ENCODE measurements around the gene GNAI2. TPM values are rescaled to one million over a fixed set of nuclear protein-coding genes. Genes with fewer than 3 reads are reported as not detected.

GNAI2 gene
- total RNA-seq, 4 donors from 2014 or later = 69.6 to 322 (median 74.8) TPM

GRCh38 chr3:50195501-50196252, 40.3 kb upstream of the GNAI2 start:
- H3K4me3 ChIP-seq = no peak overlapping the region
- WGBS, 2 donors (ENCODE audit: low coverage in 1 of 2) = 68% methylated on average over 4 of the region's 4 CpGs; no CpG with 5 or more reads in 1 of the 2 donors
- H3K27me3 ChIP-seq = peaks cover 66% of the 10 kb centered on the region
- peaks cover 0 to 20% (median 15%) of the 10 kb centered on the region in 4 donors for H3K4me1 ChIP-seq
- H3K27ac ChIP-seq = no peak overlapping the region
- H3K9me3 ChIP-seq = no peaks in the 10 kb centered on the region
- in situ Hi-C loops (cut with MboI; ENCODE audit: low pct_ligation_motif_present in 1 of 4, low pct_unique_long_range_greater_than_20kb in 1 of 4, low sequenced_read_pairs in 3 of 4) = loop anchor here in 1 of 4 donors (10.0 kb wide), 1 partner anchor 71 kb away; no protein-coding TSS in a partner anchor
- no peaks in the 10 kb centered on the region for H3K36me3 ChIP-seq
- no peak for DNase-seq
- no peak for TF ChIP-seq POLR2A (IDR thresholded peaks at IDR 0.05)
- no peak for TF ChIP-seq EP300 (IDR thresholded peaks at IDR 0.05; ENCODE audit: low read depth)
- TF ChIP-seq CTCF (IDR thresholded peaks at IDR 0.05) = no peak
- TF ChIP-seq POLR2AphosphoS5 (IDR thresholded peaks at IDR 0.05) = no peak
- intact Hi-C loops (cut with DNase I; ENCODE audit: low total_unique reads) = loop anchor here (2.0 kb wide), 1 partner anchor 29 kb away; no protein-coding TSS in a partner anchor

GRCh38 chr3:50196253-50196801, 39.7 kb upstream of the GNAI2 start:
- intact Hi-C loops (cut with DNase I; ENCODE audit: low total_unique reads) = no loop called here

GRCh38 chr3:50201573-50202315, 34.3 kb upstream of the GNAI2 start:
- in situ Hi-C loops (cut with MboI; ENCODE audit: low pct_ligation_motif_present in 1 of 4, low pct_unique_long_range_greater_than_20kb in 1 of 4, low sequenced_read_pairs in 3 of 4) = no loop called here
- H3K4me1 ChIP-seq = peaks cover 10 to 14% (median 12%) of the 10 kb centered on the region in 4 donors
- peaks cover 90% of the 10 kb centered on the region for H3K27me3 ChIP-seq
- no peaks in the 10 kb centered on the region for H3K36me3 ChIP-seq
- no peak overlapping the region for H3K4me3 ChIP-seq
- H3K27ac ChIP-seq = no peak overlapping the region
- no peak for DNase-seq
- intact Hi-C loops (cut with DNase I; ENCODE audit: low total_unique reads) = no loop called here
- 86% methylated on average over 10 of the region's 10 CpGs; no CpG with 5 or more reads in 1 of the 2 donors for WGBS, 2 donors (ENCODE audit: low coverage in 1 of 2)
- no peak for TF ChIP-seq POLR2AphosphoS5 (IDR thresholded peaks at IDR 0.05)
- TF ChIP-seq CTCF (IDR thresholded peaks at IDR 0.05) = no peak
- TF ChIP-seq POLR2A (IDR thresholded peaks at IDR 0.05) = no peak
- TF ChIP-seq EP300 (IDR thresholded peaks at IDR 0.05; ENCODE audit: low read depth) = no peak
- no peaks in the 10 kb centered on the region for H3K9me3 ChIP-seq

More at GRCh38 chr3:50196253-50196801, 39.7 kb upstream of the GNAI2 start:
- 75 to 78% methylated on average over 2 to 6 of the region's 6 CpGs for WGBS, 2 donors (ENCODE audit: low coverage in 1 of 2)
- H3K4me3 ChIP-seq = no peak overlapping the region
- TF ChIP-seq EP300 (IDR thresholded peaks at IDR 0.05; ENCODE audit: low read depth) (no peak), POLR2AphosphoS5 (IDR thresholded peaks at IDR 0.05) (no peak), POLR2A (IDR thresholded peaks at IDR 0.05) (no peak), CTCF (IDR thresholded peaks at IDR 0.05) (no peak)
- no peaks in the 10 kb centered on the region for H3K9me3 ChIP-seq
- no peak for DNase-seq
- peaks cover 0 to 20% (median 15%) of the 10 kb centered on the region in 4 donors for H3K4me1 ChIP-seq
- no peak overlapping the region for H3K27ac ChIP-seq
- H3K36me3 ChIP-seq = no peaks in the 10 kb centered on the region
- in situ Hi-C loops (cut with MboI; ENCODE audit: low pct_ligation_motif_present in 1 of 4, low pct_unique_long_range_greater_than_20kb in 1 of 4, low sequenced_read_pairs in 3 of 4) = loop anchor here in 1 of 4 donors (10.0 kb wide), 1 partner anchor 72 kb away; no protein-coding TSS in a partner anchor
- H3K27me3 ChIP-seq = peaks cover 73% of the 10 kb centered on the region

All from transverse colon (tissue), 4 donors.